ENCODE results near the gene KCNK1. TPM values are rescaled to one million over a fixed set of nuclear protein-coding genes. Genes with fewer than 3 reads are reported as not detected.

The KCNK1 gene
- total RNA-seq, 2 donors from 2014 or later, result 5.2 to 6.3 TPM

DNA sequence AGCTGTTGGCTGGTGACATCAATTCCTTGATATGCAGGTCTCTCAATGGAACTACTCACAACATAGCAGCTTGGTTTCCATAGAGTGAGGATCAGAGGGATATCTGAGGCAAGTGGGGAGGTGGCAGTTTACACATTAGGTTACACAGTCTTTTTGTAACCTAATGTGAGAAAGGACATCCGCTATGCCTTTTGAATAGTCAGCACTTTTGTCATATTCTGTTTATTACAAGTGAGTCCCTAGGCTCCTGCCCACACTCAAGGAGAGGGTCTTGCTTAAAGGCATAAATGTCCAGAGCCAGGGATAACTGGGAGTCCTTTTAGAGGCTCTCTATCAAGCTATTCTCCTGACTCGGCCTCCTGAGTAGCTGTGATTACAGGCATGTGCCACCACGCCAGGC lies 104.2 kb downstream of the KCNK1 start:
- DNase-seq (no peak), ATAC-seq (no peak)
- TF ChIP-seq, protein P1, sequence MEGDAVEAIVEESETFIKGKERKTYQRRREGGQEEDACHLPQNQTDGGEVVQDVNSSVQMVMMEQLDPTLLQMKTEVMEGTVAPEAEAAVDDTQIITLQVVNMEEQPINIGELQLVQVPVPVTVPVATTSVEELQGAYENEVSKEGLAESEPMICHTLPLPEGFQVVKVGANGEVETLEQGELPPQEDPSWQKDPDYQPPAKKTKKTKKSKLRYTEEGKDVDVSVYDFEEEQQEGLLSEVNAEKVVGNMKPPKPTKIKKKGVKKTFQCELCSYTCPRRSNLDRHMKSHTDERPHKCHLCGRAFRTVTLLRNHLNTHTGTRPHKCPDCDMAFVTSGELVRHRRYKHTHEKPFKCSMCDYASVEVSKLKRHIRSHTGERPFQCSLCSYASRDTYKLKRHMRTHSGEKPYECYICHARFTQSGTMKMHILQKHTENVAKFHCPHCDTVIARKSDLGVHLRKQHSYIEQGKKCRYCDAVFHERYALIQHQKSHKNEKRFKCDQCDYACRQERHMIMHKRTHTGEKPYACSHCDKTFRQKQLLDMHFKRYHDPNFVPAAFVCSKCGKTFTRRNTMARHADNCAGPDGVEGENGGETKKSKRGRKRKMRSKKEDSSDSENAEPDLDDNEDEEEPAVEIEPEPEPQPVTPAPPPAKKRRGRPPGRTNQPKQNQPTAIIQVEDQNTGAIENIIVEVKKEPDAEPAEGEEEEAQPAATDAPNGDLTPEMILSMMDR (IDR thresholded peaks at IDR 0.05), result no peak
- no peak for TF ChIP-seq POLR2A (IDR thresholded peaks at IDR 0.05)
- peaks cover 12% of the 10 kb centered on the region for H3K4me1 ChIP-seq
- H3K4me3 ChIP-seq, result no peak overlapping the region
- H3K27ac ChIP-seq, result no peak overlapping the region
- H3K9me3 ChIP-seq, result no peaks in the 10 kb centered on the region
- no peaks in the 10 kb centered on the region for H3K36me3 ChIP-seq (replicated peaks in 1 of 2; ENCODE audit: insufficient read depth in 1 of 2, low read depth in 2 of 2)
- H3K27me3 ChIP-seq, result no peaks in the 10 kb centered on the region
- WGBS, 2 donors, result 76 to 84% methylated on average over 3 of the region's 3 CpGs
- intact Hi-C loops (cut with DNase I), result no loop called here

DNA sequence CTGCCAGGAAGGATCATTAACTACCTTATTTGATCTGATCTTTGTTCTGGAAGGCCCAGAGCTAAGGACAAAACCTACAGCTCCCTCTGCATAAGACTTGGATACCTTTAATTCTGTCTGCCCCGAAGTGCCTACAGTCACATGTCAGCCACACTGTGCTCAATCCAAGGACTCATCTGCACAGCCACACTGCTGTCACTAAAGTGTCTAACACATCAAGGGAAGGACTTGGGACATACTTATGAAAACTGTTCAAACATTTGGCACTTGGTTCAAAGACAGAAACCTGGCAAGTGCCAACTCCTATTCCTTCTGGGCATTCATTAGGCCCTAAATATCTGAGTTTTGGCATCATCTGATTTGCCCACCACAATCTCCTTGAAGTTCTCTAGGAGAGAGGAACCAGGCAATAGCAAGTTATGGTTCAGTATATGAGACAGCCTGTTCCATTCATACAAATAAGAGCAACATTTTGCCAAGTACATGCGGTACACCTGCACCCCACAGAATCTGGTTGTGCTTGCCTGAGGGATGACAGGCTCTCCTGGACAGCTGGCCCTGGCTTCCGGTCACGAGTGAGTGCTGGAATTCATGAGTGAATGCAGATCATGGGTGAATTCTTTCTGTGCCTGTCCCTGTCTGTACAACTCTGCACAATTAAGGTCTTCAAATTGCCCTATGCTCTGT lies 105.9 kb downstream of the KCNK1 start:
- H3K4me3 ChIP-seq, result no peak overlapping the region
- peaks cover 5% of the 10 kb centered on the region for H3K4me1 ChIP-seq
- no peaks in the 10 kb centered on the region for H3K9me3 ChIP-seq
- H3K36me3 ChIP-seq (replicated peaks in 1 of 2; ENCODE audit: insufficient read depth in 1 of 2, low read depth in 2 of 2), result no peaks in the 10 kb centered on the region
- DNase-seq (no peak), ATAC-seq (no peak)
- WGBS, 2 donors, result 71 to 89% methylated on average over 2 to 4 of the region's 4 CpGs
- TF ChIP-seq POLR2A (IDR thresholded peaks at IDR 0.05), result no peak
- TF ChIP-seq, protein P1 (IDR thresholded peaks at IDR 0.05), result no peak
- no peaks in the 10 kb centered on the region for H3K27me3 ChIP-seq
- no peak overlapping the region for H3K27ac ChIP-seq
- intact Hi-C loops (cut with DNase I), result no loop called here

DNA sequence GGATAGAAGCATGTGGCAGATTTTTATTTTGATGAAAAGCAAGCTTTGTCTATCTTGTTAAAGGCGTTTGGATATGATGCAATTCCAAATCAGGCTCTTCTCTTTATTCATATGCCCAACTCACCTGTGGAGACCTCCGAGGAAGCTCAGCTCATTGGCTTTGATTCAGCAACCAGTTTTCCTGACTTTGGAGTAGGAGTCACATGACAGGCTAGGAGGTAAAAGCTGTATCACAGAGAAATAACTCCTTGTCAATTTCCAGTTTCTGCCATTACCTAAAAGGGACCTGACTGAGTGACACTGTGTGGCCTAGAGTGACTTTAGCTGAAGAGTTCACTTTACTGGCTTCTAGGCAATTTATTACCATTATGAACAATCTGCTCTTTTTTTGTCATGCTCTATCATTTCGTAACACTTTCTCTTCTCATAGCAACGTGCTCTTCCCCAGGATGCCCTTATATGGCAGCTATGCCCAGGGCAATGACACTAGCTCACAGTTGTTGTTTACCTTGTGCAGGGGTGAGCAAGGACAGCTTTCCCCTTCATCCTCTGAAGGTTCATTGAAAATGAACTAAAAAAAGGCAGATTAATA lies 107.2 kb downstream of the KCNK1 start:
- intact Hi-C loops (cut with DNase I), result no loop called here
- H3K9me3 ChIP-seq, result no peaks in the 10 kb centered on the region
- no peak overlapping the region for H3K27ac ChIP-seq
- no peak for DNase-seq
- H3K4me1 ChIP-seq, result no peaks in the 10 kb centered on the region
- no peaks in the 10 kb centered on the region for H3K27me3 ChIP-seq
- no peak for ATAC-seq
- H3K4me3 ChIP-seq, result no peak overlapping the region
- no peaks in the 10 kb centered on the region for H3K36me3 ChIP-seq (replicated peaks in 1 of 2; ENCODE audit: insufficient read depth in 1 of 2, low read depth in 2 of 2)
- 57 to 59% methylated on average over 4 of the region's 4 CpGs for WGBS, 2 donors
- no peak for TF ChIP-seq POLR2A (IDR thresholded peaks at IDR 0.05)
- TF ChIP-seq, protein P1 (IDR thresholded peaks at IDR 0.05), result no peak

Small RNA genes within 50 kb of the gene (microRNA-seq; reads per million reads assigned to microRNA genes)
- gene MIR4427 (ENCODE audit: borderline number of aligned reads in 2 of 2, borderline replicate concordance in 2 of 2), result 0 reads per million in 2 donors

Small RNA genes within 50 kb of the gene (small RNA-seq; reads per million reads assigned to genes)
- gene MIR4427, result not detected
